Hematopoietic multipotent progenitor cell (in vitro differentiated cells): ENCODE measurements around the gene ZNF689. TPM values are rescaled to one million over a fixed set of nuclear protein-coding genes. Genes with fewer than 3 reads are reported as not detected.
"Not testable (repeated sequence)": the region's sequence is repeated elsewhere in the genome, so short reads cannot be mapped to it uniquely, and the experiment has no call there.

Experiments used
- DNase-seq, 3 donors: peaks; one replicate each; pipeline ENCODE4 v3.0.0-alpha.2; 2011 to 2015; ENCODE audit warnings: low read depth in 2 of 3, low spot score in 2 of 3
- total RNA-seq: library from RNA; depleted of rRNA; stranded (reverse); fragments of >200 nt; gene quantifications from one replicate; pipeline ENCODE4 v1.2.3, GENCODE V29; 2012

ZNF689 gene
- total RNA-seq, 1 donor, result 16.4 TPM

- no peak for DNase-seq
These were observed 8.2 kb downstream of the ZNF689 start for GRCh38 chr16:30601966-30602365.

GRCh38 chr16:30600929-30601328 lies 9.3 kb downstream of the ZNF689 start:
- DNase-seq, result no peak

GRCh38 chr16:30600215-30600614 lies 10.0 kb downstream of the ZNF689 start:
- no peak for DNase-seq

- no peak for DNase-seq
These were observed 17.3 kb downstream of the ZNF689 start for GRCh38 chr16:30592871-30593270.

DNA sequence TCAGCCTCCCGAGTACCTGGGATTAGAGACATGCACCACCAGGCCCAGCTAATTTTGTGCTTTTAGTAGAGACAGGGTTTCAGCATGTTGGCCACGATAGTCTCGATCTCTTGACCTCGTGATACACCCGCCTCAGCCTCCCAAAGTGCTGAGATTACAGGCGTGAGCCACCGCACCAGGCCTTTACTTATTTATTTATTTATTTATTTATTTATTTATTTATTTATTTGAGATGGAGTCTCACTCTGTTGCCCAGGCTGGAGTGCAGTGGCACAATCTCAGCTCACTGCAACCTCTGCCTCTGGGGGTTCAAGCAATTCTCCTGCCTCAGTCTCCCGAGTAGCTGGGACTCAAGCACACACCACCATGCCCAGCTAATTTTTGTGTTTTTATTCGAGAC lies 19.3 kb downstream of the ZNF689 start:
- DNase-seq, result not testable (repeated sequence)

GRCh38 chr16:30589582-30589981 lies 20.6 kb downstream of the ZNF689 start:
- not testable (repeated sequence) for DNase-seq

GRCh38 chr16:30588651-30589050 lies 21.5 kb downstream of the ZNF689 start:
- no peak for DNase-seq

DNA sequence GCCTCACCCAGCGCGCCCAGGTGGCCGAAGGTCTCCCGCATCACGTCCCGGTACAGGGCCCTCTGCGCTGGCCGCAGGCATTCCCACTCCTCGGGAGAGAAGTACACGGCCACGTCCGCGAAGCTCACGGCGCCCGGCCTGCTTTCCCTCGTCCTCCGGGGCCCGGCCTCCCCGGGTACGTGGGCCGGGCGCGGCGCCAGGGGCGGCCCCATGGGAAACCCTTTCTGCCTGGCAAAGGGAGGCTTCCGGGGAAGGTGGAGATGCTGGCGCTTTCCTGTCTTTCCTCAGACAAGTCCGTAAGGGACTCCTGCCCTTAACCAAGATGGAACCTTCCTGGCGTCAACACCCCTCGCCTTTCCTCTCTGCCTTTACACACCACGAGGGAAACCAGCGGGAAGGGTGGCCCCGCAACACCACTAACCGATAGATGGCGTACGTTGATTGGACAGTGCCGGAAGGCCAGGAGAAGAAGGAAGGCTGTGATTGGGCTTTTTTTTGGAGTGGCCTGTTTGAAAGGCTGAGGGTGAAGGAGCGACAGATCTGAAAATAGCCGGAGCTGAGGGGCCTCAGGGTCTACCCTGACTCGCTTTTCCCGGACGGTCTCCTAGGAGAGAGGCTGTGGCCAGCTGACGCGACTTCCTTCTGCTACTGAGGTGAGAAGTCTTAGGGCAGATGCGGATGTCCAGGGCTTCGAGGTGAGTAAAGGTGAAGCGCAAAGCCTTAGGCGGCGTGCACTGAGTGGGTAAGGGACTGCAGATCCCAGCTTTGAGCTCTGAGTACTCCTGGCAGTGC lies 24.6 kb downstream of the ZNF689 start, which contains the start of gene ZNF785:
ZNF785 (minus strand) TSS at position 298 of the 792 bp plus-strand sequence; CDS start at position 212, 86 bp downstream.
- peak; percentile 84 to 98 (median 96) for DNase-seq

GRCh38 chr16:30585022-30585399 lies 25.2 kb downstream of the ZNF689 start:
- peak in 1 of 3 donors; percentile 22 for DNase-seq

DNA sequence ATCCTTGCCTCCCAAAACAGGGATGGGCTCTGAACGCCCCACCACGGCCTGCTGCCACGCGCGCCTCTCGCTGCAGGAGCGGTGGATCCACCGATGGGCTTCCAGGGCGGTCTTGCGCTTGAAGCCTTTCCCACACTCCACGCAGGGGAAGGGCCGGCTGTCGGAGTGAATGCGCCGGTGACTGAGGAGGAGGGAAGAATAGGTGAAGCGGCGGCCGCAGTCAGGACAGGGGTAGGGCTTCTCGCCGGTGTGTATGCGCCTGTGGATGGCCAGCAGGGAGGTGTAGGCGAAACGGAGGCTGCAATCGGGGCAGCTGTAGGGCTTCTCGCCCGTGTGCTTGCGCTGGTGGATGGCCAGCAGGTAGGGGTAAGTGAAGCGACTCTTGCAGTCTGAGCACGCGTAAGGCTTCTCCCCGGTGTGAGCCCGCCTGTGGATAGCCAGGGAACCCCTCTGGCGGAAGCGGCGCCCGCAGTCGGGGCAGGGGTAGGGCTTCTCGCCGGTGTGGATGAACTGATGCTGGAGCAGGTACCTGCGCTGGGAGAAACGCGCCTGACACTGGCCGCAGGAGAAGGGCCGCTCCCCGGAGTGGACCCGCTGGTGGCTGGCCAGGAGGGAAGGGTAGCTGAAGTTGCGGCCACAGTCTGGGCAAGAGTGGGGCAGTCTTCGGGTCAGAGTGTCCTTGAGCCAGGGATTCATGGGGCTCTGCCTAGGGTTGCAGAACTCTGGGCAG lies 27.4 kb downstream of the ZNF689 start:
- DNase-seq, result no peak

GRCh38 chr16:30581457-30581856 lies 28.7 kb downstream of the ZNF689 start:
- no peak for DNase-seq

- DNase-seq, result no peak
These were observed 35.5 kb downstream of the ZNF689 start for GRCh38 chr16:30574678-30575077.

- DNase-seq, result peak; percentile 77 to 100 (median 98)
These were observed 38.5 kb downstream of the ZNF689 start, which contains the start of gene ZNF688 for GRCh38 chr16:30571445-30572322. ZNF688 (minus strand) TSS chr16:30571714; CDS start chr16:30571629, 85 bp downstream.

GRCh38 chr16:30570636-30571444 lies 39.3 kb downstream of the ZNF689 start:
- no peak for DNase-seq

DNA sequence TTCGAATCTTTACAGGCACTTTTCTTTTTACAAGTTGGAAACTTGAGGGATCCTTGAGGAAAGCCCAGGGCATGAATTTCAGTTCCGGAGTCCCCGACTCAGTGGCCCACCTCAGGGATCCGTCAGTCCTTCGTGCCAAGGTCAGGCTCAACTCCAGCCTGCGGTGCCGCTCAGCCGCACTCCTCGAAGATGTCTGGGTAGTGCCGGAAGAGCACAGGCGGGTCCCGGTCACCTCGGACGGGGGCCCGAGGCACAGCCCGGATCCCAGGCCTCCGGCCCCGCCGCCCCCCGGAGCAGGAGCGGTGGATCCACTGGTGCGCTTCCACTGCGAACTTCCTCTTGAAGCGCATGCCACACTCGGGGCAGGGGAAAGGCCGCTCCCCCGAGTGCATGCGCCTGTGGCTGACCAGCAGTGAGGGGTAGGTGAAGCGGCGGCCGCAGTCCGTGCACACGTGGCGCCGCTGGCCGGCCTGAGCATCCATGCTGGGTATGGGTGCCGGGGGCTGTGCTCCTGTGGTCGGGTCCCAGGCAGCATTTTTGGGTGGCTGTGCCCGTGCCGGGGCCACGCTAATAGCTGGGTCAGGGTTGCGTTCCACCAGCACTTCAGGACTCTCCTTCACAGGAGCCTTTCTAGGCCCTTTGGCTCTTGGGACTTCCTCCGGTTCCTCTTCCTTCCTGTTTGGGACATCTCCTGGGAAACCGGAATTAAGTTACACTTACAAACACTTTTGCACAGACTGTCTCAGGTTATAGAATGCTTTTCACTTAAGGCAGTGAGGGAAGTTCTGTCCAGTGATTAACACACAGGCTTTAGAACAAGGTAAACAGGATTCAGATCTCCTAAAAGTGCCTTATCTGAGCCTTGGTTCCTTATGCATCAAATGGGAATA lies 40.2 kb downstream of the ZNF689 start:
- no peak for DNase-seq

DNA sequence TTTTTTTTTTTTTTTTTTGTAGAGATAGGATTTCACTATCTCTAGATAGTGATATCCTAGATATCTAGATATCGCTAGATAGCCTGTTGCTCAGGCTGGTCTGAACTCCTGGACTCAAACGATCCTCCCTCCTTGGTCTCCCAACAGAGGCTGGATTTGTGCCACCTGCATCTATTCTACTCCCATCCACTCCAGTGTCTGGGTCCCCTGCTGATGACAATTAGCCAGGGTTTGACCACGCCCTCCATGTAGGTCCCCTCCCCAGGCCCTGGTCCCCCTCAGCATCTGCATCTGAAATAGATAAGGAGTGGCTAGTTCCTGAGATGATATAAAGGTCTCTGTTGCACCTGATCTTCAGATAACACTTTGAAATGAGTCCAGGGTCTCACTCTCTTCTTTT lies 40.9 kb downstream of the ZNF689 start:
- DNase-seq, result no peak

DNA sequence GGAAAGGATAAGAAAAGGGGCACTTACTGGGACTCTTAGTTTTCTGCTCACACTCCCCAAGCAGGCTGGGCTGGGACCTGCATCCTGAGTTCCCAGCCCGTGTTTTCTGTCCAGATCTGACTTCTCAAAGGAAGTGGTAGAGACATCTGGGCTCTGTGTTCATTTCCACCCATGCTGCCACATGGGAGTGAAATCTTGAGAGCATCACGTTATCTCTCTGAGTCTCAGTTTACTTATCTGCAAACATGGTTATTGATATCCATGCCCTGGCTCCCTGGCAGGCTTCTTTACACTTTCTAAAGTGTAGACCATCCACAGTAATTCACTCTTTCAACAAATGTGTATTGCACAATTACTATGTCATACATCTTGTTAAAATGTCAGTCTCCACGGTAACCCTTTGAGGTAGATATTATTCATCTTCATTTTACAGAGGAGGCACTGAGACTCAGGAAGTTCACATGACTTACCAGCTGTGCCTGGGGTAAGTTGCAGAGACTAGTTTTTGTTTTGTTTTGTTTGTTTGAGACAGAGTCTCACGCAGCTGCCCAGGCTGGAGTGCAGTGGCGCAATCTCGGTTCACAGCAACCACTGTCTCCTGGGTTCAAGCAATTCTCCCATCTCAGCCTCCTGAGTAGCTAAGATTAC lies 42.1 kb downstream of the ZNF689 start:
- DNase-seq, result peak in 2 of 3 donors; percentile 69 to 85
